Measurements from ENCODE around the gene ZDHHC19. TPM values are rescaled to one million over a fixed set of nuclear protein-coding genes. Genes with fewer than 3 reads are reported as not detected.

Gene ZDHHC19
- polyA plus RNA-seq, 1 donor (not counting 4 experiments of a cell fraction or from before 2014, with no cell fraction given), result not detected

- Histone ChIP-seq H3K9ac (ENCODE audit: control insufficient read depth, extremely low read depth, insufficient read depth, low read length) (no peak overlapping the region), H3K4me3 (ENCODE audit: control insufficient read depth in 2 of 3, extremely low read depth in 1 of 3, insufficient read depth in 2 of 3, low read depth in 1 of 3, low read length in 3 of 3) (no peak overlapping the region), H3K79me2 (ENCODE audit: control insufficient read depth, insufficient read depth, low read length) (no peaks in the 10 kb centered on the region), H4K20me1 (ENCODE audit: control insufficient read depth, extremely low read depth, insufficient read depth, low read length) (no peaks in the 10 kb centered on the region), H3K27ac (ENCODE audit: control insufficient read depth, insufficient read depth, low read length) (no peak overlapping the region), H3K9me3 (ENCODE audit: control insufficient read depth, low read depth, low read length) (no peaks in the 10 kb centered on the region), H2AFZ (ENCODE audit: control insufficient read depth, low read length) (peak overlapping the region; percentile 50), H3K27me3 (ENCODE audit: control insufficient read depth, extremely low read depth, insufficient read depth, low read length) (no peaks in the 10 kb centered on the region), H3K9me1 (ENCODE audit: control insufficient read depth, extremely low read depth, insufficient read depth, low read length) (no peaks in the 10 kb centered on the region), H3K4me1 (ENCODE audit: control insufficient read depth, extremely low read depth, insufficient read depth, low read length) (peaks cover 15% of the 10 kb centered on the region), H3K36me3 (ENCODE audit: control insufficient read depth in 2 of 2, extremely low read depth in 1 of 2, insufficient read depth in 2 of 2, low read length in 2 of 2) (no peaks in the 10 kb centered on the region), H3K4me2 (ENCODE audit: control insufficient read depth, extremely low read depth, insufficient read depth, low read depth, low read length) (peak overlapping the region; percentile 39)
- DNase-seq (ENCODE audit: low read depth, low spot score), result peak; percentile 42
- TF ChIP-seq CTCF (optimal IDR thresholded peaks at IDR 0.05 in 1 of 3, IDR thresholded peaks at IDR 0.05 in 1 of 3, conservative IDR thresholded peaks at IDR 0.05 in 1 of 3; ENCODE audit: extremely low read depth in 1 of 3, insufficient read depth in 2 of 3, low read length in 3 of 3), result no peak
- no peak for TF ChIP-seq EZH2 (IDR thresholded peaks at IDR 0.05; ENCODE audit: low read length)
- no peak for FAIRE-seq
- dilution Hi-C loops (cut with MboI; ENCODE audit: extremely low pct_ligation_motif_present, low sequenced_read_pairs), result no loop called here
Measured at GRCh38 chr3:196179380-196180308, 31.6 kb downstream of the ZDHHC19 start.

DNA sequence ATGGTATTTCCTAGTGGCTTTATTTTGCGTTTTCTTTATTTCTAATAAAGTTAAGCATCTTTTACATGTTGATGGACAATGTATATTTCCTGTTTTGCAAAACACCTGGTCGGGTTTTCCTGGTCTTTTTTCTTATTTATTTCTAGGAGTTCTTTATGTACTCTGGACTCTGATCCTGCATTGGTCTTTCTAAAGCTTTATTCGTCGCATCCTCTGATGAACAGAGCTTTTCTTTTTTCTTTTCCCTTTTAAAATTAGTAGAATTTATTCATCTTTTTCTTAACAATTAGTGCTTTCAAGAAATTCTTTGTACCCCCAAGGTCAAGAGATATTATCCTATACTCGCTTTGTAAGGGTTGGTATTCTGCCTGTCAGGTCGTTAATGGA, 32.2 kb downstream of the ZDHHC19 start:
- no peaks in the 10 kb centered on the region for H3K27me3 ChIP-seq (ENCODE audit: control insufficient read depth, extremely low read depth, insufficient read depth, low read length)
- H3K79me2 ChIP-seq (ENCODE audit: control insufficient read depth, insufficient read depth, low read length), result no peaks in the 10 kb centered on the region
- H3K9ac ChIP-seq (ENCODE audit: control insufficient read depth, extremely low read depth, insufficient read depth, low read length), result no peak overlapping the region
- no peak for TF ChIP-seq EZH2 (IDR thresholded peaks at IDR 0.05; ENCODE audit: low read length)
- TF ChIP-seq CTCF (optimal IDR thresholded peaks at IDR 0.05 in 1 of 3, IDR thresholded peaks at IDR 0.05 in 1 of 3, conservative IDR thresholded peaks at IDR 0.05 in 1 of 3; ENCODE audit: extremely low read depth in 1 of 3, insufficient read depth in 2 of 3, low read length in 3 of 3), result no peak
- DNase-seq (ENCODE audit: low read depth, low spot score), result no peak
- H3K4me3 ChIP-seq (ENCODE audit: control insufficient read depth in 2 of 3, extremely low read depth in 1 of 3, insufficient read depth in 2 of 3, low read depth in 1 of 3, low read length in 3 of 3), result no peak overlapping the region
- FAIRE-seq, result no peak
- H3K4me1 ChIP-seq (ENCODE audit: control insufficient read depth, extremely low read depth, insufficient read depth, low read length), result peaks cover 15% of the 10 kb centered on the region
- H3K9me1 ChIP-seq (ENCODE audit: control insufficient read depth, extremely low read depth, insufficient read depth, low read length), result no peaks in the 10 kb centered on the region
- peak overlapping the region; percentile 18 for H2AFZ ChIP-seq (ENCODE audit: control insufficient read depth, low read length)
- H4K20me1 ChIP-seq (ENCODE audit: control insufficient read depth, extremely low read depth, insufficient read depth, low read length), result no peaks in the 10 kb centered on the region
- H3K27ac ChIP-seq (ENCODE audit: control insufficient read depth, insufficient read depth, low read length), result no peak overlapping the region
- peak overlapping the region; percentile 39 for H3K4me2 ChIP-seq (ENCODE audit: control insufficient read depth, extremely low read depth, insufficient read depth, low read depth, low read length)
- no peaks in the 10 kb centered on the region for H3K36me3 ChIP-seq (ENCODE audit: control insufficient read depth in 2 of 2, extremely low read depth in 1 of 2, insufficient read depth in 2 of 2, low read length in 2 of 2)
- no peaks in the 10 kb centered on the region for H3K9me3 ChIP-seq (ENCODE audit: control insufficient read depth, low read depth, low read length)
- dilution Hi-C loops (cut with MboI; ENCODE audit: extremely low pct_ligation_motif_present, low sequenced_read_pairs), result no loop called here

Data from keratinocyte (primary cell).